BE2C (cell line): Measurements from ENCODE around the gene DNAJA1.
"Not testable (repeated sequence)": the region's sequence is repeated elsewhere in the genome, so short reads cannot be mapped to it uniquely, and the experiment has no call there.

Experiments used
- DNase-seq: peaks from one replicate; pipeline ENCODE4 v3.0.0-alpha.2; 2020
- H3K27me3 ChIP-seq: fragments of 250-450 bp; sonication (Bioruptor Pico); 2 replicates; pipeline ENCODE4 v1.5.1; 2020; ENCODE audit warnings: mild to moderate bottlenecking
- H3K36me3 ChIP-seq: fragments of 250-450 bp; sonication (Bioruptor Pico); 2 replicates; pipeline ENCODE4 v1.5.1; 2020; ENCODE audit warnings: mild to moderate bottlenecking
- H3K4me1 ChIP-seq: fragments of 250-450 bp; sonication (Bioruptor Pico); 2 replicates; pipeline ENCODE4 v1.5.1; 2020
- H3K4me3 ChIP-seq: 2 replicates; pipeline ENCODE4 v1.5.1; 2011; ENCODE audit warnings: low read depth, low read length
- H3K9me3 ChIP-seq: fragments of 250-450 bp; sonication (Bioruptor Pico); 2 replicates; pipeline ENCODE4 v1.5.1; 2020
- TF ChIP-seq, protein P1 (sequence below): IDR thresholded peaks from 2 replicates; pipeline ENCODE4 v1.5.1; 2012; ENCODE audit warnings: mild to moderate bottlenecking, low read depth, low read length

The DNAJA1 gene

DNA sequence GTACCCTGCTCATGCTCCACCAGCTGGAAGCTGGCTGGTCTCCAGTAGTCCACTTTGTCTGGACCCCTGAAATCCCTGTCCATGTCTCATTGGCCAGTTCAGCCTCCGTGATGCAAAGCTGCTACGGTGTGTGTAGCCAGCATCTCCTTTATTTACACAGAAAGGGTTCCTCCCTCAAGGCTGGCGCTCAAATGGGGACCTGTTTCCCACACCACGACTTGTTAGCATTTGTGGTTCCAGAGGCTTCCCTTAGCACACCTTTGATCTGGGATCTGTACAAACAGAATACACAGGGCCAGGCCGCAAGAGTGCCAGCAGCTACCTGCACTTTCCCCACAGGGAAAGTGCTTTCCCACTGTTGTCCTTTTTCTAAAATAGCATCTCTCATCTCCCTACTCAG lies 57.1 kb downstream of the DNAJA1 start:
- no peaks in the 10 kb centered on the region for H3K36me3 ChIP-seq
- DNase-seq, result no peak
- H3K4me3 ChIP-seq, result no peak overlapping the region
- TF ChIP-seq, protein P1, sequence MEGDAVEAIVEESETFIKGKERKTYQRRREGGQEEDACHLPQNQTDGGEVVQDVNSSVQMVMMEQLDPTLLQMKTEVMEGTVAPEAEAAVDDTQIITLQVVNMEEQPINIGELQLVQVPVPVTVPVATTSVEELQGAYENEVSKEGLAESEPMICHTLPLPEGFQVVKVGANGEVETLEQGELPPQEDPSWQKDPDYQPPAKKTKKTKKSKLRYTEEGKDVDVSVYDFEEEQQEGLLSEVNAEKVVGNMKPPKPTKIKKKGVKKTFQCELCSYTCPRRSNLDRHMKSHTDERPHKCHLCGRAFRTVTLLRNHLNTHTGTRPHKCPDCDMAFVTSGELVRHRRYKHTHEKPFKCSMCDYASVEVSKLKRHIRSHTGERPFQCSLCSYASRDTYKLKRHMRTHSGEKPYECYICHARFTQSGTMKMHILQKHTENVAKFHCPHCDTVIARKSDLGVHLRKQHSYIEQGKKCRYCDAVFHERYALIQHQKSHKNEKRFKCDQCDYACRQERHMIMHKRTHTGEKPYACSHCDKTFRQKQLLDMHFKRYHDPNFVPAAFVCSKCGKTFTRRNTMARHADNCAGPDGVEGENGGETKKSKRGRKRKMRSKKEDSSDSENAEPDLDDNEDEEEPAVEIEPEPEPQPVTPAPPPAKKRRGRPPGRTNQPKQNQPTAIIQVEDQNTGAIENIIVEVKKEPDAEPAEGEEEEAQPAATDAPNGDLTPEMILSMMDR, result no peak
- H3K27me3 ChIP-seq, result no peaks in the 10 kb centered on the region
- peaks cover 2% of the 10 kb centered on the region; the same call in 1 of the 2 replicates for H3K4me1 ChIP-seq
- H3K9me3 ChIP-seq, result no peaks in the 10 kb centered on the region

DNA sequence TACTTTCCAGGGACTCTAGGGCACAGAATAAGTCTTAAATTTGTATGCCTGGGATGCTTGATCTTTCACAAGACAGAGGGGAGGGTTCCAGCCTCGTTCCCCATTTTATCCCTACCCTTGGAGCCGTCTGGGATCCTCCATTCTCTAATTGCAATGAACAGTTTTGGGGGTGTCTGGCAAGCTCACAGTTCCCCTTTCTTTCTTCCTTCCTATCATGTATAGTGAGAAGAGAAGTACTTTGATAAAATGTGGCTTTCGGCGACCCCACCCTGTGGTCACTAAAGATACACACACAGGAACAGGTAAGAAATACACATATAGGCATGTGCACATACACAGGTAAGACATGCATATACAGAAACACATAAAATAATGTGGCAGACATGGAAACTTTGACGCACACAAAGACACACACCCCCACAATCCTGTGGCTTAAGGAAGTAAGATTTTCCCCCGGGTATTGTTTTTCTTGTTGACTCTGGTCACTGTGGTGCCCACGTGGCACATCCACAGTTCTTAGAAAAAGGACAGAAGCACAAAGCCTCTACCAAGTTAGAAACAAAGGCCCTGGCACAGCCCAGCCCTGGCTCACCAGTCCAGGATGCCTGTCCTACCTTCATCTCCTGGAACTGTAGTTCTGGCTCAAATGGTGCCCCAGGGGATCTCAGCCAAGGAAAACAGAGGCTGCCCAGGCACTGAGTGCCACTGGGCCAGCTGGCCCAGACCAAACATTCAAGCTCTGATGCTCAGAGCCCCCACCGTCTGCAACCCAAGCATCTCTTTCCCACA lies 57.7 kb downstream of the DNAJA1 start:
- no peak overlapping the region for H3K4me3 ChIP-seq
- no peaks in the 10 kb centered on the region for H3K36me3 ChIP-seq
- no peaks in the 10 kb centered on the region for H3K9me3 ChIP-seq
- DNase-seq, result no peak
- TF ChIP-seq, protein P1, result no peak
- H3K4me1 ChIP-seq, result peaks cover 2% of the 10 kb centered on the region; the same call in 1 of the 2 replicates
- no peaks in the 10 kb centered on the region for H3K27me3 ChIP-seq

DNA sequence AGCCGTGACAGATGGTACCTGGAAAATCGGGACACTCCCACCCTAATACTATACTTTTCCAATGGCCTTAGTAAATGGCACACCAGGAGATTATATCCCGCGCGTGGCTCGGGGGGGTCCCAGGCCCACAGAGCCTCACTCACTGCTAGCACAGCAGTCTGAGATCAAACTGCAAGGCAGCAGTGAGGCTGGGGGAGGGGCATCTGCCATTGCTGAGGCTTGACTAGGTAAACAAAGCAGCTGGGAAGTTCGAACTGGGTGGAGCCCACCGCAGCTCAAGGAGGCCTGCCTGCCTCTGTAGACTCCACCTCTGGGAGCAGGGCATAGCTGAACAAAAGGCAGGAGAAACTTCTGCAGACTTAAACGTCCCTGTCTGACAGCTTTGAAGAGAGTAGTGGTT lies 60.6 kb downstream of the DNAJA1 start:
- not testable (repeated sequence) for DNase-seq, H3K9me3 ChIP-seq, H3K4me1 ChIP-seq, H3K27me3 ChIP-seq, H3K4me3 ChIP-seq, H3K36me3 ChIP-seq
